ENCODE measurements around the gene JOSD2. TPM values are rescaled to one million over a fixed set of nuclear protein-coding genes. Genes with fewer than 3 reads are reported as not detected.

JOSD2 gene
- polyA plus RNA-seq, 1 experiment, result 19.6 TPM

DNA sequence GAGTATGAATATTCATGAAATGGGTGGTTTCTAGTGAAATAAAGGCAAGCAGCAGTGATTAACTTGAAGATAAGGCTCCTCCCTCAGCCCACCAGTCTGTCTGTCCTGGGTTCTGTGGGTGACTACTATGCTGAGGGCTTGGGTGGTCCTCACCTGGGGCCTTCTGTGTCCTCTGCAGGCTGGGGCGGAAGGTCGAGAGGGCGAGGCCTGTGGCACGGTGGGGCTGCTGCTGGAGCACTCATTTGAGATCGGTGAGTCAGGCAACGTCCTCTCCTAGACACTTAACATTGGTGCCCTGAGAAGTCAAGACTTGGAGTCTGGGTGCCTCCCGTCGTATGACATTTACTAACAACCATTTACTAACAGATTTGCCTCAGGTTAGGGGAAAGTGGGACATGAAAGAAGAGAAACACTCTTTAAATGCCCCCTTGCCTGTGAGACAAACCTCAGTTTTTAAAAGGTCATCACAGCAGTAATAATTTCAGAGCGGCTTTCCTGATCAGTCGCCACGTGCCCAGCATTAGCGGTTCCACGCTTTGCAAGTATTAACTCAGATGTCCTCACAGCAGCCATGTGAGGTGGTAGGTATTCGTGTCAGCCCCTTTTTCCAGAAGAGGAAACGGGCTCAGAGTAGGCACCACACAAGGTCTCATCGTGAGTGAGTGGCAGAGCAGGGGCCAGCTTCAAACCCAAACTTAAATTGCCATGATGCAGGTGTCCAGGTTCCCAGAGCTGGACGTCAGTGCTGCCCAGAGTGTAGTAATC is 33.1 kb downstream of the JOSD2 start:
- no peak overlapping the region for H3K4me3 ChIP-seq (ENCODE audit: low read depth, low read length)
- H3K27ac ChIP-seq (ENCODE audit: low read depth, low read length), result no peak overlapping the region
- peaks cover 13% of the 10 kb centered on the region for H3K9me3 ChIP-seq (ENCODE audit: control insufficient read depth, insufficient read depth, low read length)
- ChIA-PET CTCF (interaction anchor here (0.6 to 1.5 kb wide), 4 partner anchors 12 to 109 kb away, joined by 3 to 5 read pairs (median 4); no protein-coding TSS in a partner anchor), POLR2A (interaction anchor here (0.7 to 1.8 kb wide), 2 partner anchors 31 to 33 kb away, joined by 3 read pairs; partner anchors contain the start of gene JOSD2)
- H3K27me3 ChIP-seq (ENCODE audit: control insufficient read depth, insufficient read depth, low read length), result no peaks in the 10 kb centered on the region
- DNase-seq (ENCODE audit: low read depth, low spot score), result no peak
- TF ChIP-seq, protein P1, sequence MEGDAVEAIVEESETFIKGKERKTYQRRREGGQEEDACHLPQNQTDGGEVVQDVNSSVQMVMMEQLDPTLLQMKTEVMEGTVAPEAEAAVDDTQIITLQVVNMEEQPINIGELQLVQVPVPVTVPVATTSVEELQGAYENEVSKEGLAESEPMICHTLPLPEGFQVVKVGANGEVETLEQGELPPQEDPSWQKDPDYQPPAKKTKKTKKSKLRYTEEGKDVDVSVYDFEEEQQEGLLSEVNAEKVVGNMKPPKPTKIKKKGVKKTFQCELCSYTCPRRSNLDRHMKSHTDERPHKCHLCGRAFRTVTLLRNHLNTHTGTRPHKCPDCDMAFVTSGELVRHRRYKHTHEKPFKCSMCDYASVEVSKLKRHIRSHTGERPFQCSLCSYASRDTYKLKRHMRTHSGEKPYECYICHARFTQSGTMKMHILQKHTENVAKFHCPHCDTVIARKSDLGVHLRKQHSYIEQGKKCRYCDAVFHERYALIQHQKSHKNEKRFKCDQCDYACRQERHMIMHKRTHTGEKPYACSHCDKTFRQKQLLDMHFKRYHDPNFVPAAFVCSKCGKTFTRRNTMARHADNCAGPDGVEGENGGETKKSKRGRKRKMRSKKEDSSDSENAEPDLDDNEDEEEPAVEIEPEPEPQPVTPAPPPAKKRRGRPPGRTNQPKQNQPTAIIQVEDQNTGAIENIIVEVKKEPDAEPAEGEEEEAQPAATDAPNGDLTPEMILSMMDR (IDR thresholded peaks at IDR 0.05; ENCODE audit: low read depth, low read length), result no peak

DNA sequence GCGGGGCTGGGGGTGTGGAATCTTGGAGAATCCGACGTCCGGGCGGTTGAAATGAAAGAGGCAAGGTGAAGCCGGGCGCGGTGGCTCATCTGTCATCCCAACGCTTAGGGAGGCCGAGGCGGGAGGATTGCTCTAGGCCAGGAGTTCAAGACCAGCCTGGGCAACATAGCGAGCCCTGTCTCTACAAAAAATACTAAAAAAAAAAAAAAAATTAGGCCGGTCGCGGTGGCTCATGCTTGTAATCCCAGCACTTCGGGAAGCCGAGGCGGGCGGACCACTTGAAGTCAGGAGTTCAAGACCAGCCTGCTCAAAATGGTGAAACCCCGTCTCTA is 34.1 kb downstream of the JOSD2 start:
- DNase-seq (ENCODE audit: low read depth, low spot score), result no peak
- ChIA-PET POLR2A (interaction anchor here (1.3 kb wide), 1 partner anchor 34 kb away, joined by 3 read pairs; the partner anchor contains the start of gene JOSD2), CTCF (interaction anchor here (0.7 kb wide), 2 partner anchors 8 to 328 kb away, joined by 3 read pairs; no protein-coding TSS in a partner anchor)
- Histone ChIP-seq H3K27ac (ENCODE audit: low read depth, low read length) (no peak overlapping the region), H3K4me3 (ENCODE audit: low read depth, low read length) (peak overlapping the region; percentile 90), H3K27me3 (ENCODE audit: control insufficient read depth, insufficient read depth, low read length) (no peaks in the 10 kb centered on the region), H3K9me3 (ENCODE audit: control insufficient read depth, insufficient read depth, low read length) (peaks cover 13% of the 10 kb centered on the region)
- TF ChIP-seq, protein P1 (IDR thresholded peaks at IDR 0.05; ENCODE audit: low read depth, low read length), result no peak

DNA sequence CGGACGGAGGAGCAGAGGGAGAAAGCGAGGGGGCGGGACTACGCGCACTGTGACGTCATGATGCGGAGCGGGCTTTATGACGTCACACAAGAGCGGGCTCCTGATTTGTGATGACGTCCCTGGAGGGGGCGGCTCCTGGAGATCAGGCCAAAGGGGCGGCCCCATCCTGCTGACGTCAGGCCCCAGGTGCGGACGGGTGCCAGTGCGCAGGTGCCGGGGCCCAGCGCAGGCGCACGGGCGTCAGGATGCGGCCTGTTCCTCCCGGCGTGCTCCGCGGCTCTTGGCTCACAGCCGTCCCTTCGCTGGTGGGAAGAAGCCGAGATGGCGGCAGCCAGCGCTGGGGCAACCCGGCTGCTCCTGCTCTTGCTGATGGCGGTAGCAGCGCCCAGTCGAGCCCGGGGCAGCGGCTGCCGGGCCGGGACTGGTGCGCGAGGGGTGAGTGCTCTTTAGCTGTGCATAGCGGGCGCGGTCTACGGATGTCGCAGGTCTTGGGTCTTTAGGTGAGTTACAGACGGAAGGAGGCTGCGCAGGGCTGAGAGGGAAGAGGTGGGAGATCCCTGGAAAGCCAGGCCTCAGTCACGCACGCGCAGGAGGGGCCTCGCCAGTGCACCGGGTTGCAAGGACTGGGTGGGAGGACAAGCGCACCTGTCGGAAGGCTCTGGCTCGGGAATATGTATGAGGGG is 34.6 kb downstream of the JOSD2 start, which contains the start of the genes EMC10 and GARIN5A:
EMC10 (plus strand) TSS at position 284 of the 683 bp plus-strand sequence; CDS start at position 322, 38 bp downstream.
GARIN5A (minus strand) TSS at position 625 of the 683 bp plus-strand sequence; CDS start at position 165, 460 bp downstream.
- peaks cover 13% of the 10 kb centered on the region for H3K9me3 ChIP-seq (ENCODE audit: control insufficient read depth, insufficient read depth, low read length)
- ChIA-PET CTCF (no interaction called here), POLR2A (interaction anchor here (1.3 kb wide), 1 partner anchor 35 kb away, joined by 3 read pairs; the partner anchor contains the start of gene JOSD2)
- H3K27me3 ChIP-seq (ENCODE audit: control insufficient read depth, insufficient read depth, low read length), result no peaks in the 10 kb centered on the region
- H3K27ac ChIP-seq (ENCODE audit: low read depth, low read length), result peak within 1 kb of the TSS; percentile 68
- H3K4me3 ChIP-seq (ENCODE audit: low read depth, low read length), result peak within 1 kb of the TSS; percentile 90
- DNase-seq (ENCODE audit: low read depth, low spot score), result peak; percentile 86
- TF ChIP-seq, protein P1 (IDR thresholded peaks at IDR 0.05; ENCODE audit: low read depth, low read length), result no peak

DNA sequence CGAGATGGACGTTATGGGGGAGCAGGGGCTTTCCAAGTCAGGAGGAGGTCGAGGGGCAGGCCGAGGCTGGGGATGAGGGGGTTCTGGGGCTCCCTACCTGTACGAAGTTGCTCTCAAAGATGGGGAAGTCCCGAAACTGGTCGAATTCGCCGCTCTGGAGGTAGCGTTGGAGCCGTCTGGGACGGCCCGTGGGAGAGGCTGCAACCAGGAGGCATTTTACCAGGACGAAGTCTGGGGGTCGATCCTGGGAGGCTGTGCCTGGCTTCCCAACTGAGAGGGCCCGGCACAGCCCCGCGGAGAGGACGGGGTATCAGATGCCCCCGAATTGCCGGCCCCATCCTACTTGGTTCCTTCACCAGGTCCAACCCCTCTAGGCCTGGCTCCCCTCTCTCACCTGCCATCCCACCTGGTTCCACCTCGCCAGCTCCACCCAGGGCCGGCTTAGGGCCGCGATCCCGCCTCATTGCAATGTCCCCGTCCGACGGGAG is 35.2 kb downstream of the JOSD2 start:
- TF ChIP-seq, protein P1 (IDR thresholded peaks at IDR 0.05; ENCODE audit: low read depth, low read length), result no peak
- Histone ChIP-seq H3K4me3 (ENCODE audit: low read depth, low read length) (no peak overlapping the region; the same call in 1 of the 2 replicates), H3K9me3 (ENCODE audit: control insufficient read depth, insufficient read depth, low read length) (peaks cover 13% of the 10 kb centered on the region), H3K27ac (ENCODE audit: low read depth, low read length) (no peak overlapping the region), H3K27me3 (ENCODE audit: control insufficient read depth, insufficient read depth, low read length) (no peaks in the 10 kb centered on the region)
- ChIA-PET POLR2A (interaction anchor here (1.3 kb wide), 1 partner anchor 35 kb away, joined by 3 read pairs; the partner anchor contains the start of gene JOSD2), CTCF (no interaction called here)
- DNase-seq (ENCODE audit: low read depth, low spot score), result no peak
